OCI-LY7 (cell line): ENCODE data around the gene MATR3. TPM values are rescaled to one million over a fixed set of nuclear protein-coding genes. Genes with fewer than 3 reads are reported as not detected.

Experiments
- BruUV-seq: library from RNA; stranded (reverse); fragments of 400-500 nt; replicated peaks from 2 replicates; lab custom pipeline; 2021; lab: Mats Ljungman, UMichigan
- CTCF ChIA-PET: fragments of 300-600 bp; sonication (Branson Sonifier 250); formaldehyde crosslinking; loops from one replicate; lab custom pipeline; 2022; ENCODE audit warnings: antibody characterized with exemption; ENCODE audit not compliant: unreplicated experiment; lab: Charles Lee
- POLR2A ChIA-PET: fragments of 300-600 bp; sonication (Branson Sonifier 250); formaldehyde crosslinking; loops from one replicate; lab custom pipeline; 2022; ENCODE audit warnings: antibody characterized with exemption; lab: Charles Lee
- DNase-seq: peaks from one replicate; pipeline ENCODE4 v3.0.0-alpha.2; 2015; ENCODE audit warnings: low spot score
- H2AFZ ChIP-seq: fragments of 200-600 bp; sonication (generic), shearing (Covaris generic); 2 replicates; pipeline ENCODE4 v1.6.1; 2014; ENCODE audit warnings: mild to moderate bottlenecking, antibody characterized with exemption, low read length, moderate library complexity
- H3K27ac ChIP-seq: fragments of 200-600 bp; sonication (generic); 2 replicates; pipeline ENCODE4 v1.5.1; 2014; ENCODE audit warnings: mixed run types, low read depth, mild to moderate bottlenecking, moderate library complexity, low read length, inconsistent platforms; ENCODE audit not compliant: poor library complexity, severe bottlenecking
- H3K36me3 ChIP-seq: fragments of 200-600 bp; sonication (generic); 2 replicates; pipeline ENCODE4 v1.6.1; 2014; ENCODE audit warnings: mild to moderate bottlenecking, antibody characterized with exemption, low read length, moderate library complexity, mixed read lengths; ENCODE audit not compliant: insufficient read depth
- H3K4me1 ChIP-seq: fragments of 200-600 bp; sonication (generic); 2 replicates; pipeline ENCODE4 v1.5.1; 2014; ENCODE audit warnings: mild to moderate bottlenecking, low read length; ENCODE audit not compliant: insufficient read depth, poor library complexity, severe bottlenecking
- H3K4me2 ChIP-seq: fragments of 200-600 bp; sonication (generic); 2 replicates; pipeline ENCODE4 v1.6.1; 2014; ENCODE audit warnings: mild to moderate bottlenecking, low read length
- H3K4me3 ChIP-seq: fragments of 200-600 bp; sonication (generic); 2 replicates; pipeline ENCODE4 v1.5.1; 2014; ENCODE audit warnings: mild to moderate bottlenecking, low read depth, low read length; ENCODE audit not compliant: poor library complexity, severe bottlenecking
- H3K79me2 ChIP-seq: fragments of 200-600 bp; sonication (generic); 2 replicates; pipeline ENCODE4 v1.6.1; 2016; ENCODE audit warnings: low read depth, mild to moderate bottlenecking, low read length, moderate library complexity, mixed read lengths; ENCODE audit not compliant: insufficient read depth
- H3K9me2 ChIP-seq: fragments of 200-600 bp; sonication (generic); 2 replicates; pipeline ENCODE4 v1.6.1; 2016; ENCODE audit warnings: mild to moderate bottlenecking, low read length, mixed read lengths; ENCODE audit not compliant: insufficient read depth
- H3K9me3 ChIP-seq: fragments of 200-600 bp; sonication (generic); 2 replicates; pipeline ENCODE4 v1.6.1; 2014; ENCODE audit warnings: mild to moderate bottlenecking, mixed run types, low read length, mixed read lengths
- H4K20me1 ChIP-seq: fragments of 200-600 bp; sonication (generic); 2 replicates; pipeline ENCODE4 v1.6.1; 2014; ENCODE audit warnings: mild to moderate bottlenecking, antibody characterized with exemption, low read length, moderate library complexity, mixed read lengths; ENCODE audit not compliant: insufficient read depth
- EZH2phosphoT487 ChIP-seq: fragments of 200-600 bp; sonication (generic); IDR thresholded peaks from 2 replicates; pipeline ENCODE4 v1.6.1; 2018; ENCODE audit warnings: low read depth, borderline replicate concordance, mild to moderate bottlenecking, mixed run types, antibody characterized with exemption, low read length, moderate library complexity, mixed read lengths
- intact Hi-C: fragments of 100-400 bp; cut with micrococcal nuclease; formaldehyde crosslinking; loops from one replicate; pipeline ENCODE4 v1.10.0; 2022; ENCODE audit not compliant: unreplicated experiment
- total RNA-seq, 2 experiments: library from RNA; depleted of rRNA in 1 of 2; stranded (reverse); fragments of >200 nt in 1 of 2; shearing (Covaris generic) in 1 of 2; gene quantifications; 2 replicates each; pipeline ENCODE4 v1.2.3, GENCODE V29; 2014 to 2022
- TF ChIP-seq, protein P1 (sequence below): fragments of 200-600 bp; sonication (generic); conservative IDR thresholded peaks from 2 replicates; pipeline ENCODE4 v1.5.1; 2014; ENCODE audit warnings: mild to moderate bottlenecking, antibody characterized with exemption, low read length, moderate library complexity, mixed read lengths

Gene MATR3
- total RNA-seq, 2 experiments from 2014 or later, result 205 to 270 TPM

DNA sequence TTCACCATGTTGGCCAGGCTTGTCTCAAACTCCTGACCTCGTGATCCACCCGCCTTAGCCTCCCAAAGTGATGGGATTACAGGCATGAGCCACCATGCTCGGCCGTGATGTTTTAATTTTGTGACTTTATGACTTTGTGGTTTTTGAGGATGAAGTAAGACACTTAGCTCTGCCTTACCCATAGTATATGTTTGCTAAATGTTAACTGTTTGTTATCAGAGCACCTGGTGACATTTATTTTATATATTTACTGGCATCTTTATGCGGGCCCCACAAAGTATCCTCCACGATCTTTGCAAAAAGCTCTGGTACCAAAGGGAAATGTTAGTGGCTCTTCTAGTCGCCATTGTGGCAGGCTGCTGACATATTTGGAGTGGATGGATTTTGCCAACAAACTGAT, 82.8 kb downstream of the MATR3 start:
- no TSS peak for BruUV-seq
- Histone ChIP-seq H2AFZ (no peak overlapping the region), H3K9me3 (no peaks in the 10 kb centered on the region), H3K79me2 (no peaks in the 10 kb centered on the region), H3K4me1 (no peaks in the 10 kb centered on the region), H3K4me3 (no peak overlapping the region), H3K9me2 (no peaks in the 10 kb centered on the region), H3K4me2 (no peak overlapping the region), H3K27ac (no peak overlapping the region), H4K20me1 (no peaks in the 10 kb centered on the region), H3K36me3 (peaks cover 57% of the 10 kb centered on the region)
- intact Hi-C loops, result no loop called here
- DNase-seq, result no peak
- ChIA-PET POLR2A (interaction anchor here (0.6 to 1.2 kb wide), 3 partner anchors 13 to 88 kb away, joined by 3 to 5 read pairs (median 5); partner anchors contain the start of gene MZB1), CTCF (no interaction called here)
- TF ChIP-seq EZH2phosphoT487, result no peak
- TF ChIP-seq, protein P1, sequence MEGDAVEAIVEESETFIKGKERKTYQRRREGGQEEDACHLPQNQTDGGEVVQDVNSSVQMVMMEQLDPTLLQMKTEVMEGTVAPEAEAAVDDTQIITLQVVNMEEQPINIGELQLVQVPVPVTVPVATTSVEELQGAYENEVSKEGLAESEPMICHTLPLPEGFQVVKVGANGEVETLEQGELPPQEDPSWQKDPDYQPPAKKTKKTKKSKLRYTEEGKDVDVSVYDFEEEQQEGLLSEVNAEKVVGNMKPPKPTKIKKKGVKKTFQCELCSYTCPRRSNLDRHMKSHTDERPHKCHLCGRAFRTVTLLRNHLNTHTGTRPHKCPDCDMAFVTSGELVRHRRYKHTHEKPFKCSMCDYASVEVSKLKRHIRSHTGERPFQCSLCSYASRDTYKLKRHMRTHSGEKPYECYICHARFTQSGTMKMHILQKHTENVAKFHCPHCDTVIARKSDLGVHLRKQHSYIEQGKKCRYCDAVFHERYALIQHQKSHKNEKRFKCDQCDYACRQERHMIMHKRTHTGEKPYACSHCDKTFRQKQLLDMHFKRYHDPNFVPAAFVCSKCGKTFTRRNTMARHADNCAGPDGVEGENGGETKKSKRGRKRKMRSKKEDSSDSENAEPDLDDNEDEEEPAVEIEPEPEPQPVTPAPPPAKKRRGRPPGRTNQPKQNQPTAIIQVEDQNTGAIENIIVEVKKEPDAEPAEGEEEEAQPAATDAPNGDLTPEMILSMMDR, result no peak

DNA sequence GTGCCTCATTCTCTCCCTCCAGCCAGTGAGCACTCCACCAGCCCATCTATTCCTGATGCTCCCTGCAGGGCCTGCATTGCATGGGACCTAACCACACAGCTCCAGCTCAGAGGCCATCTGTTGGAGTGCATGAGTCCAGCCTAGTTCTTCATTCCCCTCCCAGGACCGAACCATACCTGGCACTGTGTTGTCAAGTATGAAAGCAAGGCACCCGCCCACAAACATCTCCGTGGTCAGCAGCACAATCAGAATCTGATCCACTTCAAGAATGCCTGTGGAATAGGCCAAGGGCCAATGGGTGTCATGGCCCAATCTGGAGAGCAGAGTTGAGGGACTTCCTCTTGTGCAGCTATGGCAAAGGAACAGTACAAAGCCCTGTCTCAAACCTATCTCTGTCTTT, 83.7 kb downstream of the MATR3 start:
- POLR2A ChIA-PET, result interaction anchor here (0.6 to 1.0 kb wide), 2 partner anchors 15 to 64 kb away, joined by 4 to 5 read pairs; no protein-coding TSS in a partner anchor
- no peak overlapping the region for H2AFZ ChIP-seq

DNA sequence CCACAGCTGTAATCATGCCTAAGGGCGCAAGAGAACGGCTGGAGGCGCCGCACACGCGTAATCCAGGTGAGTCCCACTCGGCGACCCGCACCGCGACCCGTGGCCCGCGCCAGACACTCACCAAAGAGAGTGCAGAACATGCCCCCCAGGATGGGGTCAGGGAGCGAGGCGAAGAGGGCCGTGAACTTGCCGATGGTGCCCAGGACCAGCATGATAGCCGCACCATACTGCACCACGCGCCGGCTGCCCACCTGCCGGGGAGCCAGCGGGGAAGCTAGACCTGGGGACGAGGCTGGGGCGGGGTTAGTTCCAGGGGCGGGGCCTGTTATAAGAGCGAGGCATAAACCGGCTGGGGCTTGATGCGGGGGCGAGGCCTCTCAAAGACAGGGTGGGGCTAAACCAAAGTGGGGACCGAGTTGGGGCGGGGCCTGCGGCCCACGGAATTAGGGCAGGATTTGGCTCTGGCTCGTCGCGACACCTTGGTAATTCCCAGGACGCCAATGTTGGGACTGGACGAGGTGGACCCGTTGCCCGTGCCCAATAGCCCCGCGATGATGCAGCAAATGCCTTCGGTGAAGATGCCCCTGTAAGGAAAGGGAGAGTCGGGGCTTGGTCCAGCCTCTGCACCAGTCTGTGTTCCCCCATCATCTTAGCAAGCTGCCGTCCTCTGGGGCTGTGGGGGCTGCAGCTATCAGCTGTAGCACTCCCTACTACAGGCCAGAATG, 84.7 kb downstream of the MATR3 start:
- intact Hi-C loops, result no loop called here
- H4K20me1 ChIP-seq, result no peaks in the 10 kb centered on the region
- no peaks in the 10 kb centered on the region for H3K9me3 ChIP-seq
- no peak overlapping the region for H3K27ac ChIP-seq
- TF ChIP-seq EZH2phosphoT487, result no peak
- TF ChIP-seq, protein P1, result no peak
- H3K9me2 ChIP-seq, result no peaks in the 10 kb centered on the region
- BruUV-seq, result no TSS peak
- H3K36me3 ChIP-seq, result peaks cover 45% of the 10 kb centered on the region
- H3K4me2 ChIP-seq, result no peak overlapping the region
- no peak for DNase-seq
- ChIA-PET CTCF (interaction anchor here (1.4 kb wide), 1 partner anchor 8 kb away, joined by 3 read pairs; no protein-coding TSS in a partner anchor), POLR2A (interaction anchor here (0.6 kb wide), 1 partner anchor 65 kb away, joined by 4 read pairs; no protein-coding TSS in a partner anchor)
- no peak overlapping the region for H3K4me3 ChIP-seq
- no peaks in the 10 kb centered on the region for H3K79me2 ChIP-seq
- H2AFZ ChIP-seq, result no peak overlapping the region
- peaks cover 15% of the 10 kb centered on the region for H3K4me1 ChIP-seq

More for the DNA sequence above, 83.7 kb downstream of the MATR3 start:
- H4K20me1 ChIP-seq, result no peaks in the 10 kb centered on the region
- no peak overlapping the region for H3K4me2 ChIP-seq
- DNase-seq, result no peak
- no peak overlapping the region for H3K4me3 ChIP-seq
- no peak for TF ChIP-seq EZH2phosphoT487
- BruUV-seq, result TSS peak; percentile 40
- H3K9me2 ChIP-seq, result no peaks in the 10 kb centered on the region
- intact Hi-C loops, result no loop called here
- peaks cover 5% of the 10 kb centered on the region for H3K4me1 ChIP-seq
- peaks cover 48% of the 10 kb centered on the region for H3K36me3 ChIP-seq
- H3K27ac ChIP-seq, result no peak overlapping the region
- H3K79me2 ChIP-seq, result no peaks in the 10 kb centered on the region
- H3K9me3 ChIP-seq, result no peaks in the 10 kb centered on the region
- CTCF ChIA-PET, result interaction anchor here (1.4 kb wide), 1 partner anchor 9 kb away, joined by 3 read pairs; no protein-coding TSS in a partner anchor
